ENCODE results near the gene NKG7. TPM values are rescaled to one million over a fixed set of nuclear protein-coding genes. Genes with fewer than 3 reads are reported as not detected.

Gene NKG7
- polyA plus RNA-seq, 1 experiment = not detected

DNA sequence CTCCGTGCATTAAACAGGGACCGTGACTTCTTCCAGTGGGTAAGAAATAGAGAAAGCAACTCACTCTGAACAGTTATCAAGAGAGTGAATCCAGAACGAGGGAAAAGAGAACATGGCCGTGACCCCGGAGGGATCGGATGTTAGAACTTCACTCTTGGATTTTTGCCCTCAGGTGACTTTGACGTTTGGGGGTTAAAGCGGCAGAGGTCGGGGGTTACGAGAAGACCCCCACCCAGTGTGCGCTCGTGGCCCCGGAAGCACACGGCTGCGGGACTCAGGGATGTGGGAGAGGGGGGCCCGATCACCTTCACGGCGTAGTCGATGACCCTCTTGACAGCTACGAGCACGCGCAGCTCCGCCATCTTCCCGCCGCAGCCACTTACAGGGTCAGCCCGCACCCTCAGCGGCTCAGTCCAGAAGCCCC, 6.5 kb downstream of the NKG7 start, which contains the start of gene ETFB:
TSS of gene ETFB (minus strand) at position 424 of the 424 bp plus-strand sequence. CDS start at position 362, 62 bp downstream.
- H3K27me3 ChIP-seq (ENCODE audit: control insufficient read depth, insufficient read depth, low read length) = no peaks in the 10 kb centered on the region
- H3K36me3 ChIP-seq (ENCODE audit: control insufficient read depth, insufficient read depth, low read length) = no peaks in the 10 kb centered on the region
- POLR2A ChIA-PET = interaction anchor here (0.6 kb wide), 1 partner anchor 26 kb away, joined by 3 read pairs; no protein-coding TSS in a partner anchor
- CTCF ChIA-PET = interaction anchor here (1.0 to 1.1 kb wide), 3 partner anchors 16 to 27 kb away, joined by 3 to 4 read pairs (median 3); no protein-coding TSS in a partner anchor
- TF ChIP-seq, protein P1, sequence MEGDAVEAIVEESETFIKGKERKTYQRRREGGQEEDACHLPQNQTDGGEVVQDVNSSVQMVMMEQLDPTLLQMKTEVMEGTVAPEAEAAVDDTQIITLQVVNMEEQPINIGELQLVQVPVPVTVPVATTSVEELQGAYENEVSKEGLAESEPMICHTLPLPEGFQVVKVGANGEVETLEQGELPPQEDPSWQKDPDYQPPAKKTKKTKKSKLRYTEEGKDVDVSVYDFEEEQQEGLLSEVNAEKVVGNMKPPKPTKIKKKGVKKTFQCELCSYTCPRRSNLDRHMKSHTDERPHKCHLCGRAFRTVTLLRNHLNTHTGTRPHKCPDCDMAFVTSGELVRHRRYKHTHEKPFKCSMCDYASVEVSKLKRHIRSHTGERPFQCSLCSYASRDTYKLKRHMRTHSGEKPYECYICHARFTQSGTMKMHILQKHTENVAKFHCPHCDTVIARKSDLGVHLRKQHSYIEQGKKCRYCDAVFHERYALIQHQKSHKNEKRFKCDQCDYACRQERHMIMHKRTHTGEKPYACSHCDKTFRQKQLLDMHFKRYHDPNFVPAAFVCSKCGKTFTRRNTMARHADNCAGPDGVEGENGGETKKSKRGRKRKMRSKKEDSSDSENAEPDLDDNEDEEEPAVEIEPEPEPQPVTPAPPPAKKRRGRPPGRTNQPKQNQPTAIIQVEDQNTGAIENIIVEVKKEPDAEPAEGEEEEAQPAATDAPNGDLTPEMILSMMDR (IDR thresholded peaks at IDR 0.05; ENCODE audit: insufficient read depth, low read depth, low read length) = no peak
- DNase-seq (ENCODE audit: low read depth) = no peak
- H3K4me3 ChIP-seq (ENCODE audit: low read depth, low read length) = peak within 1 kb of the TSS; percentile 93

DNA sequence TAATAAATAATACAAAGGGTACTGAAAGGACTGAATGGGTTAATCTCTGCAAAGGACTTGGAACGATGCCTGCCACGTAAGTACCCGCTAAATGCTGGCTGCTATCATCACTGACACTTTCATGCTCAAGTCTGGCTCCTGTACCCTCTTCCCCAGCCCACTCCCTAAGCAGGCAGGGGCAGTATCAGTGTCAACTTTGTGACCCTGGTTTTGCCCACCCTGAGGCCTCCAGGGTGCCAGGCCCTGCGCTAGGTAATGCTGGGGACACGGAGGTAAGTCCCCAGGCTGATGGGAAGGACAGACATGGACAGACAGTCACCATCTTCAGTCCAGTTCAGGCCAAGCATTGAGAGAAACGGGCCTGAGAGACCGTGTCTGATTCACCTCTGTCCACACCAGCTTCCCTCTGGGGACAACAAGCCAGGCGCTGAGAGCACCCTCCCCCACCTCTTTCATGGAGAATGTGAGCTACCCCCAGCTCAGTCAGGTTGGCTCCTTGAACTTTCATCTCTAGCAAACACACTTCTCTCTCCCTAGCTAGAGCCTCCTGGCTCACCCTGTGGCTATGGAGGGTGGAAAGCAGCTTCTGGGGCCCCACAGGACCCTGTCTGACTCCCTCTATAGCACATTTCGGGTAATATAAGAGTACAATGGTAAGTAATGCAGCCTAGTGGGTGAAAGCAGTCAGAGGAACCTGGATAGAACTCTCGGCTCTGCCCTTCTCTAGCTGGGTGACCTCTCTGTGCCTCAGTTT, 7.1 kb downstream of the NKG7 start:
- ChIA-PET CTCF (interaction anchor here (1.0 to 1.4 kb wide), 4 partner anchors 15 to 29 kb away, joined by 3 to 4 read pairs (median 3); no protein-coding TSS in a partner anchor), POLR2A (interaction anchor here (0.6 kb wide), 1 partner anchor 26 kb away, joined by 3 read pairs; no protein-coding TSS in a partner anchor)
- no peak for DNase-seq (ENCODE audit: low read depth)
- no peaks in the 10 kb centered on the region for H3K36me3 ChIP-seq (ENCODE audit: control insufficient read depth, insufficient read depth, low read length)
- no peaks in the 10 kb centered on the region for H3K27me3 ChIP-seq (ENCODE audit: control insufficient read depth, insufficient read depth, low read length)
- peak overlapping the region; percentile 93 for H3K4me3 ChIP-seq (ENCODE audit: low read depth, low read length)
- TF ChIP-seq, protein P1 (IDR thresholded peaks at IDR 0.05; ENCODE audit: insufficient read depth, low read depth, low read length) = 0 out of 2 replicates have a peak, but pooled peaks have one; percentile 16

DNA sequence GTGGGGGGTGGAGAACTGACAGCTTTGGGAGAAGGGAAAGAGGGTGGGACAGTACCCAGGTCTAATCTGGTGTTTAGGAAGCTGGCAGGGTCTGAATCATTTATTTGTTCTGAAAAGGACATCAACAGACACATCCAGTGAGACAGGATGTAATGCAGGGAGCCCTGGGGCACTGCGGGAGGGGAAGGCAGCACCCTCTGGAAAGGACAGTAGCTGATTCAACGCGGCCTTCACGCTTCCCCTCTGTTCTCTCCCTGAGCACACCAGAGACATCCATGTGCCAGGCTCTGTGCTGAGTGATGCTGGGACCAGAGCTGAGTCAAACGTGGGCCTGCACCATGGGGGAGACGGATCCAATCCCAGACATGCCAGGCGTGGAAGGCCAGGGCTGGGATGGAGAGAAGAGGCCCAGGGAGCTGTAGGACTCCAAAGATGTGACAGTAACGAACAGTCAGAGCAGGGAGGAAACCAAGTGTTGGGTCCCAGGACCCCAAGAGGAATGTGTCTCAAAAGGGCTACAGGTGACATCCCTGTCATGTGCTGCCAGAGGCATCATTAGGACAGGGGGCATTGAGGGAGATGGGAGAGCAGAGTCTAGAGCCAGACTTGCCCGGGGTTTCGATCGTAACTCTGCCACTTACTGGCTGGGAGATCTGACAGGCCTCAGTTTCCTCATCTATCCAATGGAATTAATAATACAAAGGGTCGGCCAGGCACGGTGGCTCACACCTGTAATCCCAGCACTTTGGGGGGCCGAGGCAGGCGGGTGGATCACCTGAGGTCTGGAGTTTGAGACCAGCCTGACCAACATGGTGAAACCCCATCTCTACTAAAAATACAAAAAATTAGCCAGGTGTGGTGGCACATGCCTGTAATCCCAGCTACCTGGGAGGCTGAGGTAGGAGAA, 8.0 kb downstream of the NKG7 start:
- ChIA-PET CTCF (interaction anchor here (1.4 kb wide), 1 partner anchor 30 kb away, joined by 3 read pairs; no protein-coding TSS in a partner anchor), POLR2A (no interaction called here)
- no peak for DNase-seq (ENCODE audit: low read depth)
- TF ChIP-seq, protein P1 (IDR thresholded peaks at IDR 0.05; ENCODE audit: insufficient read depth, low read depth, low read length) = no peak
- no peaks in the 10 kb centered on the region for H3K27me3 ChIP-seq (ENCODE audit: control insufficient read depth, insufficient read depth, low read length)
- no peaks in the 10 kb centered on the region for H3K36me3 ChIP-seq (ENCODE audit: control insufficient read depth, insufficient read depth, low read length)
- no peak overlapping the region for H3K4me3 ChIP-seq (ENCODE audit: low read depth, low read length)

DNA sequence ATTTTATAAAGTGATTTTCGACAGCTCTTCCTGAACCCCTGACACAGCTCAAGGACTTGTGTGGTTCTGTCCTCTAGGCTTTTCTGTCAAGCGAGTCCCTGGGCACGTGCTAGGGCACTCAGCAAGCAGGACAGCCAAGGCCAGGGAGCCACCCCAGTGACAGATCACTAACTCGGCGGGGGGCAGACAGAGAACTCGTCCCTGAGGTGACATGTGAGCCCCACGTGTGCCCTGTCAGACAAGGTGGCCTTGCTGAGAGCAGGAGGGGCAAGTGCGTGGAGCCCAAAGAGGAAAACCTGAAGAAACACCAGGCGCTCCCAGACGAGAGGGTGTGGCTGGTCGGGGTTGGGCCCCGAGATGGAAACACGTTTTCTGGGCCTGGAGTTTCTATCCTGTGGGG, 11.2 kb downstream of the NKG7 start:
- Histone ChIP-seq H3K27me3 (ENCODE audit: control insufficient read depth, insufficient read depth, low read length) (no peaks in the 10 kb centered on the region), H3K36me3 (ENCODE audit: control insufficient read depth, insufficient read depth, low read length) (no peaks in the 10 kb centered on the region), H3K4me3 (ENCODE audit: low read depth, low read length) (no peak overlapping the region)
- POLR2A ChIA-PET = no interaction called here
- TF ChIP-seq, protein P1 (IDR thresholded peaks at IDR 0.05; ENCODE audit: insufficient read depth, low read depth, low read length) = no peak
- CTCF ChIA-PET = interaction anchor here (0.6 kb wide), 1 partner anchor 31 kb away, joined by 3 read pairs; no protein-coding TSS in a partner anchor
- DNase-seq (ENCODE audit: low read depth) = no peak

Data from BJ (cell line).